Stimulated activated CD8-positive, alpha-beta memory T cell treated with anti-CD3 and anti-CD28 coated beads, Interleukin-7, amount 100 ng/mL, for 24 hours (primary cell): ENCODE data around the gene DISP1.
A peak's percentile ranks its signal among the peaks of the same experiment; 100 is the strongest.

ENCODE experiments used
- DNase-seq: peaks from one replicate; pipeline ENCODE4 v3.0.0-alpha.2; 2020; ENCODE audit warnings: low read depth

The DISP1 gene

GRCh38 chr1:222814536-222815439 is at the start of gene DISP1:
Gene DISP1, plus strand, starts transcription at chr1:222815039. Its CDS starts 127,785 bp downstream, at chr1:222942824.
- DNase-seq = peak; percentile 52

GRCh38 chr1:222767152-222767571 is 47.7 kb upstream of the DISP1 start:
- DNase-seq = no peak

GRCh38 chr1:222768592-222768991 is 46.2 kb upstream of the DISP1 start:
- no peak for DNase-seq

GRCh38 chr1:222769181-222769580 is 45.7 kb upstream of the DISP1 start:
- no peak for DNase-seq

- no peak for DNase-seq
Measured at GRCh38 chr1:222769971-222770620, 44.7 kb upstream of the DISP1 start.

GRCh38 chr1:222772996-222773379 is 41.9 kb upstream of the DISP1 start:
- no peak for DNase-seq

- no peak for DNase-seq
Measured at GRCh38 chr1:222777463-222777862, 37.4 kb upstream of the DISP1 start.

- no peak for DNase-seq
Measured at GRCh38 chr1:222777977-222778376, 36.9 kb upstream of the DISP1 start.

GRCh38 chr1:222781251-222781650 is 33.6 kb upstream of the DISP1 start:
- no peak for DNase-seq

- DNase-seq = no peak
Measured at GRCh38 chr1:222783051-222783450, 31.8 kb upstream of the DISP1 start.

- no peak for DNase-seq
Measured at GRCh38 chr1:222784371-222784770, 30.5 kb upstream of the DISP1 start.

GRCh38 chr1:222784916-222785315 is 29.9 kb upstream of the DISP1 start:
- DNase-seq = no peak

- no peak for DNase-seq
Measured at GRCh38 chr1:222785529-222785928, 29.3 kb upstream of the DISP1 start.

- no peak for DNase-seq
Measured at GRCh38 chr1:222786121-222786520, 28.7 kb upstream of the DISP1 start.

- no peak for DNase-seq
Measured at GRCh38 chr1:222787729-222788128, 27.1 kb upstream of the DISP1 start.

GRCh38 chr1:222788402-222789156 is 26.3 kb upstream of the DISP1 start:
- no peak for DNase-seq

- DNase-seq = no peak
Measured at GRCh38 chr1:222790115-222790514, 24.7 kb upstream of the DISP1 start.

GRCh38 chr1:222790520-222790919 is 24.3 kb upstream of the DISP1 start:
- no peak for DNase-seq

GRCh38 chr1:222791006-222791710 is 23.7 kb upstream of the DISP1 start:
- DNase-seq = no peak

GRCh38 chr1:222792744-222793143 is 22.1 kb upstream of the DISP1 start:
- DNase-seq = no peak

- DNase-seq = no peak
Measured at GRCh38 chr1:222794656-222795474, 20.0 kb upstream of the DISP1 start.
